AG04450 (cell line): ENCODE results near the gene KCNJ11. TPM values are rescaled to one million over a fixed set of nuclear protein-coding genes. Genes with fewer than 3 reads are reported as not detected.

ENCODE experiments used
- CTCF ChIA-PET: fragments of 300-600, 350-600 bp; formaldehyde crosslinking; extraction: SDS; loops from one replicate; lab custom pipeline; 2022; ENCODE audit warnings: antibody characterized with exemption, inconsistent platforms; lab: Charles Lee
- POLR2A ChIA-PET: fragments of 350-600 bp; formaldehyde crosslinking; extraction: SDS; loops from one replicate; lab custom pipeline; 2021; ENCODE audit warnings: antibody characterized with exemption, inconsistent platforms; lab: Yijun Ruan, JAX
- DNase-seq: peaks from one replicate; pipeline ENCODE4 v3.0.0-alpha.2; 2011; ENCODE audit warnings: low read depth, low spot score
- H3K27ac ChIP-seq: one replicate; pipeline ENCODE4 v1.5.1; 2012; ENCODE audit warnings: low read depth, low read length, control low read depth
- H3K27me3 ChIP-seq: one replicate; pipeline ENCODE4 v1.6.0; 2012; ENCODE audit warnings: low read length; ENCODE audit not compliant: control insufficient read depth, insufficient read depth
- H3K4me3 ChIP-seq: 2 replicates; pipeline ENCODE4 v1.5.1; 2011; ENCODE audit warnings: mild to moderate bottlenecking, low read depth, low read length, control low read depth
- H3K9me3 ChIP-seq: 2 replicates; pipeline ENCODE4 v1.5.1; 2012; ENCODE audit warnings: low read length; ENCODE audit not compliant: control insufficient read depth, insufficient read depth
- CTCF ChIP-seq: IDR thresholded peaks from 2 replicates; pipeline ENCODE4 v1.5.1; 2011; ENCODE audit warnings: low read depth, low read length, control low read depth, inconsistent platforms
- polyA plus RNA-seq: library from polyadenylated mRNA; depleted of rRNA; stranded (reverse); fragments of >200 nt; gene quantifications from 2 replicates; pipeline ENCODE4 v1.2.3, GENCODE V29; 2011

KCNJ11 gene
- polyA plus RNA-seq, 1 experiment, result not detected

DNA sequence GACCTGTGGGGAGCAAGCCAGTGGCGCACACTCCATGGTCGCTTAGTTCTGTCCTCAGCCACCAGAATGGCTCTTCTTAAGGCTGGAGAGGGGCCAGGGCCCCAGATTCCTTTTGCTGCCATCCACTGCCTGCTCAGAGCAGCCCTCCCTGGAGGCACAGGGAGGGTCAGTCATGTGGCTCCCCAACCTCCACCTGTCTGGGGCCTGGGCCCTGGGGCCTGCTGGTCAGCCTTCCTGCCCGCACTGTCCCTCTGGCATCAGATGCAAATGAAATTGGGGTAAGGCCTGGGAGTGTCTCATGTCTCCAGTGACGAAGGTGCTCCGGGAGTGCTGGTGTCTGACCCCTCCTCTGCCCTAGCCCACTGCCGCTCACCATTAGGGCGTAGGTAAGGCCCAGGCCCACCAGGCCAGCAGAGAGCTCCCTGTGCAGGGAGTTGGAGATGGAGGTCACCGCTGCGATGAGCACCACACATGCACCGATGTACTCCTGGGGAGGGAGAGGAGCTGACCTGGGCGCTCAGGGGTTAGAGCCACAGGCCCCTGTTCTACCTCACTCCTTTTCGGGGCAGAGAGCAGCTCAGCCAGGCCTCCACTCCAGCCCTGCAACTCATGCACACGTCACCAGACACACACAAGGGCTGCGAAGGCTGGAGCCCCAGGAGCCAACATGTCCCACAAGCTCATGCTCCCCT lies 9.0 kb upstream of the KCNJ11 start:
- Histone ChIP-seq H3K27ac (no peak overlapping the region), H3K4me3 (no peak overlapping the region), H3K9me3 (no peaks in the 10 kb centered on the region; the same call in 1 of the 2 replicates), H3K27me3 (peaks cover 13% of the 10 kb centered on the region)
- DNase-seq, result no peak
- no peak for TF ChIP-seq CTCF
- ChIA-PET CTCF (interaction anchor here (1.1 kb wide), 1 partner anchor 14 kb away, joined by 3 read pairs; no protein-coding TSS in a partner anchor), POLR2A (no interaction called here)

GRCh38 chr11:17396598-17397310 lies 8.3 kb upstream of the KCNJ11 start:
- ChIA-PET CTCF (no interaction called here), POLR2A (no interaction called here)
- Histone ChIP-seq H3K9me3 (no peaks in the 10 kb centered on the region; the same call in 1 of the 2 replicates), H3K27me3 (peaks cover 13% of the 10 kb centered on the region), H3K27ac (no peak overlapping the region), H3K4me3 (no peak overlapping the region)
- no peak for TF ChIP-seq CTCF
- no peak for DNase-seq

DNA sequence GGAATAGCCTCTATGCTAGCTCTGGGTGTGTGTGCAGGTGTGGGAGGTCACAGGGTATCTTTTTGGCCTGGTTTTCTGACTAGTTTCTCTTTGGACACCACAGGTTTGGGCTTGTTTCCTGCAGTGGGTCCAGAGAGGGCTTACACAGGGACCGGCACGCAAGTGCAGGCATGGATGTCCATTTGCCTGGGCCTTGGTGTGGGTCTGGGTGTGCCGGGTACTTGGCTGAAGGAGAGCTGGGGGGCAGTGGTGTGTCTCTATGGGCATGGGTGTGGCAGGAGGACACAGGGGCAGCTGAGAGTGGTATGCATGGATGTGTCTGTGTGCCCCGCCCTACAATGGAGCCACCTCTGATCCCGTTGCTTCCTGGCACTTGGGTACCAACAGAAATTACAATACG lies 7.5 kb upstream of the KCNJ11 start:
- Histone ChIP-seq H3K27ac (no peak overlapping the region), H3K9me3 (no peaks in the 10 kb centered on the region; the same call in 1 of the 2 replicates), H3K4me3 (no peak overlapping the region), H3K27me3 (peaks cover 18% of the 10 kb centered on the region)
- no peak for TF ChIP-seq CTCF
- CTCF ChIA-PET, result no interaction called here
- DNase-seq, result no peak
- POLR2A ChIA-PET, result no interaction called here

- TF ChIP-seq CTCF, result no peak
- Histone ChIP-seq H3K9me3 (no peaks in the 10 kb centered on the region; the same call in 1 of the 2 replicates), H3K4me3 (no peak overlapping the region), H3K27ac (no peak overlapping the region), H3K27me3 (peaks cover 22% of the 10 kb centered on the region)
- no peak for DNase-seq
- ChIA-PET CTCF (no interaction called here), POLR2A (no interaction called here)
These were observed 7.1 kb upstream of the KCNJ11 start for GRCh38 chr11:17395554-17395961.
